ENCODE results near the gene HMGB2. TPM values are rescaled to one million over a fixed set of nuclear protein-coding genes. Genes with fewer than 3 reads are reported as not detected.

HMGB2 gene
- total RNA-seq, 1 donor from 2014 or later = 20.4 TPM

- DNase-seq = peak; percentile 41
These were observed 964 bp upstream of the HMGB2 start for GRCh38 chr4:173334891-173335752.

GRCh38 chr4:173333658-173334084 is 487 bp downstream of the HMGB2 start:
- DNase-seq = peak; percentile 56

- no peak for DNase-seq
These were observed 1.0 kb downstream of the HMGB2 start for GRCh38 chr4:173332963-173333657.

- DNase-seq = no peak
These were observed 2.1 kb downstream of the HMGB2 start for GRCh38 chr4:173332021-173332487.

- no peak for DNase-seq
These were observed 3.6 kb downstream of the HMGB2 start for GRCh38 chr4:173330590-173330989.

GRCh38 chr4:173328236-173328901 is 5.8 kb downstream of the HMGB2 start:
- DNase-seq = no peak

GRCh38 chr4:173325007-173325736 is 9.0 kb downstream of the HMGB2 start:
- DNase-seq = no peak

GRCh38 chr4:173319696-173320095 is 14.5 kb downstream of the HMGB2 start:
- DNase-seq = no peak

- DNase-seq = no peak
These were observed 15.4 kb downstream of the HMGB2 start for GRCh38 chr4:173318648-173319211.

GRCh38 chr4:173318240-173318639 is 15.9 kb downstream of the HMGB2 start:
- no peak for DNase-seq

- DNase-seq = no peak
These were observed 17.2 kb downstream of the HMGB2 start for GRCh38 chr4:173317004-173317403.

- DNase-seq = no peak
These were observed 18.1 kb downstream of the HMGB2 start for GRCh38 chr4:173316060-173316459.

- no peak for DNase-seq
These were observed 19.4 kb downstream of the HMGB2 start for GRCh38 chr4:173314715-173315114.

GRCh38 chr4:173311368-173311767 is 22.8 kb downstream of the HMGB2 start:
- DNase-seq = no peak

GRCh38 chr4:173307778-173308177 is 26.4 kb downstream of the HMGB2 start:
- no peak for DNase-seq

- no peak for DNase-seq
These were observed 32.5 kb downstream of the HMGB2 start for GRCh38 chr4:173301518-173302201.

- DNase-seq = no peak
These were observed 39.7 kb downstream of the HMGB2 start for GRCh38 chr4:173294444-173294843.

- no peak for DNase-seq
These were observed 40.5 kb downstream of the HMGB2 start for GRCh38 chr4:173293663-173294062.

- DNase-seq = no peak
These were observed 42.3 kb downstream of the HMGB2 start for GRCh38 chr4:173291899-173292298.

GRCh38 chr4:173289353-173289727 is 44.8 kb downstream of the HMGB2 start:
- no peak for DNase-seq

GRCh38 chr4:173288698-173289352 is 45.3 kb downstream of the HMGB2 start:
- DNase-seq = no peak

Data from occipital lobe (tissue), 2 donors.